Sigmoid colon (tissue), 7 donors: Measurements from ENCODE around the gene POLR1E. TPM values are rescaled to one million over a fixed set of nuclear protein-coding genes. Genes with fewer than 3 reads are reported as not detected.

ENCODE experiments used
- DNase-seq: peaks from one replicate; pipeline ENCODE4 v3.0.0-alpha.2; 2019
- H3K27ac ChIP-seq, 4 donors: fragments of 200-600 bp; sonication (generic); one replicate each; pipeline ENCODE4 v1.5.1; 2016 to 2019; ENCODE audit warnings: mild to moderate bottlenecking in 1 of 4
- H3K27me3 ChIP-seq, 3 donors: fragments of 200-600 bp; sonication (generic); one replicate each; pipeline ENCODE4 v1.5.1; 2019; ENCODE audit warnings: mild to moderate bottlenecking in 1 of 3
- H3K36me3 ChIP-seq, 4 donors: fragments of 200-600 bp; sonication (generic); one replicate each; pipeline ENCODE4 v1.5.1; 2016 to 2019
- H3K4me1 ChIP-seq, 4 donors: fragments of 200-600 bp; sonication (generic); one replicate each; pipeline ENCODE4 v1.5.1; 2017 to 2019
- H3K4me3 ChIP-seq, 4 donors: fragments of 200-600 bp; sonication (generic); one replicate each; pipeline ENCODE4 v1.5.1; 2017 to 2019; ENCODE audit warnings: mild to moderate bottlenecking in 2 of 4, moderate library complexity in 1 of 4
- H3K9me3 ChIP-seq, 4 donors: fragments of 200-600 bp in 3 of 4; sonication (generic) in 3 of 4; one replicate each; pipeline versions ENCODE4 v1.5.1 to v1.6.1; 2013 to 2019
- CTCF ChIP-seq, 4 experiments: fragments of 450-650 bp in 3 of 4; fragments of 200-600 bp in 1 of 4; IDR thresholded peaks; one replicate each; pipeline ENCODE4 v1.5.1; 2016 to 2019; ENCODE audit warnings: antibody characterized with exemption in 4 of 4, mild to moderate bottlenecking in 3 of 4, moderate library complexity in 2 of 4
- EP300 ChIP-seq, 4 donors: sonication (generic); formaldehyde crosslinking; IDR thresholded peaks; one replicate each; pipeline ENCODE4 v1.6.1; 2017; ENCODE audit warnings: antibody characterized with exemption in 4 of 4
- POLR2A ChIP-seq, 2 donors: fragments of 450-650 bp; IDR thresholded peaks; one replicate each; pipeline ENCODE4 v1.6.1; 2016; ENCODE audit warnings: antibody characterized with exemption in 2 of 2, mild to moderate bottlenecking in 2 of 2, moderate library complexity in 2 of 2
- POLR2AphosphoS5 ChIP-seq, 4 donors: sonication (generic); formaldehyde crosslinking; IDR thresholded peaks; one replicate each; pipeline ENCODE4 v1.6.1; 2017; ENCODE audit warnings: antibody characterized with exemption in 4 of 4
- WGBS, 2 donors: extraction: QIAGEN DNeasy Blood & Tissue Kit; methylation state at CpG; one replicate each; pipeline ENCODE4 v1.1.7; 2013; 5-methylcytosine and 5-hydroxymethylcytosine counted together
- intact Hi-C: fragments of 100-400 bp; cut with DNase I; formaldehyde crosslinking; loops from one replicate; pipeline ENCODE4 v1.15.1; 2023
- polyA plus RNA-seq, 3 donors: library from polyadenylated mRNA; stranded (reverse); fragments of 200-250 nt; gene quantifications; one replicate each; pipeline ENCODE4 v1.2.3, GENCODE V29; 2013
- total RNA-seq, 4 donors: library from RNA; depleted of rRNA; stranded (reverse); fragments of >200 nt; gene quantifications; one replicate each; pipeline ENCODE4 v1.1.0, GENCODE V29; 2016
- donor health status: healthy with polysubstance abuse.
- donor health status: Bipolar disorder and iron deficiency.
- donor health status: healthy.

The POLR1E gene
- total and polyA plus RNA-seq, 7 donors: 4.6 to 33.4 (median 22.3) TPM

DNA sequence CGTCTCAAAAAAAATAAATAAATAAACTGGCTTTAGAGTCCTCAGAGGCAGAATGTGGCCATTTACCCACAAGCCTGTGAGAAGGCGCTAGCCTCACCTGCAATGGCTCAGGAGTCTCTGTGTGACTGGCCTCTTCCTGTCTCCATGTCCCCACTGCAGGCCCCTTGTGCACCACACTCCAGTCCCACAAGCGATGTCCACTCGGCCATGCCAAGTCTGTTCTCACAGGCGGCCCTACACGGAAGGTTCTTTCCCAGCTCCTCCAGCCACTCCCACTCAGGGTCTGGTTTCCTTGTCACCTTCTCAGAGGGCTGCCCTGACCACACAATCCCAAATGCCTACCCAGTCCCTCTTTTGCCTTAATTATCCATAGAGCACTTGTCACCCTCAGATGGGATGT lies 38.2 kb downstream of the POLR1E start:
- Histone ChIP-seq H3K4me1 (no peaks in the 10 kb centered on the region), H3K27me3 (no peaks in the 10 kb centered on the region), H3K36me3 (peaks cover 16 to 90% (median 56%) of the 10 kb centered on the region in 4 donors), H3K4me3 (no peak overlapping the region), H3K9me3 (no peaks in the 10 kb centered on the region), H3K27ac (no peak overlapping the region)
- 94 to 97% methylated on average over 6 of the region's 6 CpGs for WGBS, 2 donors
- TF ChIP-seq POLR2AphosphoS5 (IDR thresholded peaks at IDR 0.05) (no peak), POLR2A (IDR thresholded peaks at IDR 0.05) (no peak), CTCF (IDR thresholded peaks at IDR 0.05) (no peak), EP300 (IDR thresholded peaks at IDR 0.05) (no peak)
- DNase-seq: no peak
- intact Hi-C loops: no loop called here

- 83 to 92% methylated on average over 18 of the region's 18 CpGs for WGBS, 2 donors
- no peak for TF ChIP-seq CTCF (IDR thresholded peaks at IDR 0.05)
- TF ChIP-seq POLR2A (IDR thresholded peaks at IDR 0.05): no peak
- TF ChIP-seq EP300 (IDR thresholded peaks at IDR 0.05): no peak
- TF ChIP-seq POLR2AphosphoS5 (IDR thresholded peaks at IDR 0.05): no peak
- Histone ChIP-seq H3K27ac (no peak overlapping the region), H3K9me3 (no peaks in the 10 kb centered on the region), H3K36me3 (peaks cover 0 to 76% (median 33%) of the 10 kb centered on the region in 4 donors), H3K4me3 (no peak overlapping the region), H3K27me3 (no peaks in the 10 kb centered on the region), H3K4me1 (no peaks in the 10 kb centered on the region)
- DNase-seq: no peak
- intact Hi-C loops: no loop called here
These were observed 43.1 kb downstream of the POLR1E start for GRCh38 chr9:37528652-37529471.

- intact Hi-C loops: no loop called here
- 87 to 90% methylated on average over 13 of the region's 13 CpGs for WGBS, 2 donors
- Histone ChIP-seq H3K4me3 (no peak overlapping the region), H3K9me3 (no peaks in the 10 kb centered on the region), H3K27me3 (no peaks in the 10 kb centered on the region), H3K36me3 (peaks cover under 1 to 66% (median 17%) of the 10 kb centered on the region in 4 donors), H3K4me1 (no peaks in the 10 kb centered on the region), H3K27ac (no peak overlapping the region)
- TF ChIP-seq EP300 (IDR thresholded peaks at IDR 0.05): no peak
- no peak for TF ChIP-seq CTCF (IDR thresholded peaks at IDR 0.05)
- TF ChIP-seq POLR2A (IDR thresholded peaks at IDR 0.05): no peak
- no peak for TF ChIP-seq POLR2AphosphoS5 (IDR thresholded peaks at IDR 0.05)
- no peak for DNase-seq
These were observed 46.0 kb downstream of the POLR1E start for GRCh38 chr9:37531699-37532098.

DNA sequence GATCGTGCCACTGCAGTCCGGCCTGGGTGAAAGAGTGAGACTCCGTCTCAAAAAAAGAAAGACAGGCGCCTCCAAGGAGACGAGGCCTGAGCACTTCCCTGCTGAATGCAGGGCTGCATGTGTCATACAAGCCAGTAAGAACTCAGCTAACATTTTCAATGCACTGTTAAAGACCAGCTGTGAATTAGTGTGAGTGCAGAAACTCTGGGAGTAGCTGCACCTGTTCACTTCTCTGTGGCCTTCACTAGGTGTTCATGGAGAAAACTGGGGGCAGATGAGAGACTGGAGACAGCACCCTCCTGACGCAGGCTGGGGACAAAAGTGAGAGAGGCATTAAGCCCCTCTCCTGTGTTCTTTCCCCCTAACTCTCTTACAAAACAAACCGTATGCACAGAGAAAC lies 48.7 kb downstream of the POLR1E start:
- H3K36me3 ChIP-seq: peaks cover 5 to 67% (median 17%) of the 10 kb centered on the region in 4 donors
- intact Hi-C loops: no loop called here
- H3K4me3 ChIP-seq: no peak overlapping the region
- DNase-seq: no peak
- H3K4me1 ChIP-seq: no peaks in the 10 kb centered on the region
- no peaks in the 10 kb centered on the region for H3K9me3 ChIP-seq
- H3K27me3 ChIP-seq: no peaks in the 10 kb centered on the region
- TF ChIP-seq POLR2AphosphoS5 (IDR thresholded peaks at IDR 0.05): no peak
- no peak for TF ChIP-seq CTCF (IDR thresholded peaks at IDR 0.05)
- TF ChIP-seq POLR2A (IDR thresholded peaks at IDR 0.05): no peak
- TF ChIP-seq EP300 (IDR thresholded peaks at IDR 0.05): no peak
- 92% methylated on average over 7 of the region's 7 CpGs for WGBS, 2 donors
- no peak overlapping the region for H3K27ac ChIP-seq
